Kasumi-1 (cell line): ENCODE data around the gene TNRC6A.
A peak's percentile ranks its signal among the peaks of the same experiment; 100 is the strongest.
"Not testable (repeated sequence)": the region's sequence is repeated elsewhere in the genome, so short reads cannot be mapped to it uniquely, and the experiment has no call there.

Experiments
- DNase-seq, 2 experiments: peaks; one replicate each; lab custom pipeline; 2025; lab: John Stamatoyannopoulos, UW

The TNRC6A gene

DNA sequence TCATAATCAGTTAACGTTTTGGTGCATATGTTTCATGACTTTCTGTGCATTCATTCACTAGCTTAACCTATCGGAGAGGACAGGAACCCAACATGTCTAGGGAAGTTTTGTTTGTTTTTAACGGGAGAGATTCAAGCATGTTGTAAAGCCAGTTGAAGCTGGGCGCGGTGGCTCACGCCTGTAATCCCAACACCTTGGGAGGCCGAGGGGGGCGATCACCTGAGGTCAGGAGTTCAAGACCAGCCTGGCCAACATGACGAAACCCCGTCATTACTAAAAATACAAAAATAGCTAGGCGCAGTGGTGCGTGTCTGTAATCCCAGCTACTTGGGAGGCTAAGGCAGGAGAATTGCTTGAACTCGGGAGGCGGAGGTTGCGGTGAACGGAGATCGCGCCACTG is 1.4 kb upstream of the TNRC6A start:
- no peak for DNase-seq

- DNase-seq = no peak
These were observed 584 bp upstream of the TNRC6A start for GRCh38 chr16:24728891-24729242.

DNA sequence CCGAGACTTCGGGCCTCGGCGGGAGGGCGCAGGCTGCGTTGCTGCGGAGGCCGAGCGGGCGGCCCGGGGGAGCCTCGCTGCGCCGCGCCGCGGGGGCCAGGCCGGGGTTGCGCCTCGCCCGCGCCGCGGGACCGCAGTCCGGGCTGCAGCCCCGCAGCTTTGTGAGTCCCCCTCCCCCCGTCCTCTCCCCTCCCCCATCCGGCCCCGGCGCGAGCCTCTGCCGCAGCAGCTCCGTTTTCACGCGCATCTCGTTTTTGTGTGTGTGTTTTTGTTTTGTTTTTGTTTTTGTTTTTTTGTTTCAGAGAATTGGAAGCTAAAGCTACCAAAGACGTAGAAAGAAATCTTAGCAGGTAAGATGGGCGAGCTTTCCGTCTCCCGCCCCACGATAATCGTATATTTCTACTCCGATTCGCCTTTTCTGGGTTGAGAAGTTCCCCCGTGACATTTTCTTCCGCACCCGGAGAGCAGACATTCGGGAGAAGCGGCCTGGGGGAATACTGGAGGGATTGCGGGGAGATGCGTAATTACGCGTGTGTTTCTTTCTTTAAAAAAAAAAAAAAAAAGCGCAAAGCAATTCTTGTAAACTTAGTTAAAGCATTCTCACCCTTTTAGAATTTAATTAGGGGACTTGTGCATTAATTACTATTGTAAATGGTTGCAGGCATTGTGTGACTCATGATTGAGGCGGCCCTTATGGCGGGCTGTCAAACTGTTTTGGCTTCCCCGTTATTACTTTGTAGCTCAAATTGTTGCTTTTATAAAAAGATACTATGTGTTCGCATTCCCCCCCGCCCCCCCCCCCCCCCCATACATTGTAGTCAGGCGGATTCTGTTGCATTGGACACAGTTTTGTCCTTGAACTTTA is 732 bp downstream of the TNRC6A start:
- no peak for DNase-seq

DNA sequence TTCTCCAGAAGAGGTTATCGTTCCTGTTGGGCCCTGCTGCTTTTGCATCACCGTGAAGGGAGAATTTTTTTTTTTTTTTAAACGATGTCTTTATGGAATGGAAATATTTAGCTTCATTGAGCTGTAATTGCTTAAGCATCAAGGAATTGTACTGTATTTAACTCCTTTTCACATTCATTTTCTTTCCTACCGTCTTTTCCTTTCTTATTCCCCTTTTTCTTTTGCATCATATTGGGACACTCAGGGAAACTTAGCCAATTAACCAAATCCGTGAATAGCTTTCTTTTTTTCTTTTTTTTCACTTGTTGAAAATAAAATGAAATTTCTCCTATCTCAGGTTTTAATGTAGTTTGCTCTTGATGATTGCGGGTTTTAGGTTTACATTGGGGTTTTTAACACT is 1.5 kb downstream of the TNRC6A start:
- DNase-seq = no peak

GRCh38 chr16:24731722-24732419 is 2.4 kb downstream of the TNRC6A start:
- DNase-seq = no peak

- DNase-seq = no peak
These were observed 4.9 kb downstream of the TNRC6A start for GRCh38 chr16:24734382-24734781.

- no peak for DNase-seq
These were observed 7.3 kb downstream of the TNRC6A start for GRCh38 chr16:24736758-24737157.

DNA sequence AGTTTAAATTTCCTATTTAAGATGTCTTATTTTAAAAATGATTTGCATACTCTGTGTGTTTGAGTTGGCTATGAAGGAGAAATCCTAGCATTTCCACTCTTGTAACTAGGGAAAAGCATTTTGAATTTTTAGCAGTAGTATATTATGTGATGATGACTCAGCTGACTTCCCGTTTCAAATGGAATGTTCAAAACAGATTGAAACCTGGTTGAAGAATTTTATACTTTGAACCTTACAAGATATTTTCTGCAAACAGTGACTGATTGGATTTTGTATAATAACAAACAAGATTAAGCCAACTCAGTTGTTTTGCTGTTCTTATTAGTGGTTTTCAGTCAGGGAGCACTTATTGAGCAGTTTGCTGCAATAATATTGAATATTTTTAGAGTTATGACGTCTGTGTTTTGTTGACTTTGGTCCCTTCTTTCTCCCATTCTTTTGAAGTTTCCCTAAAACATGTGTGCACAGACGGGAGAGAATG is 8.0 kb downstream of the TNRC6A start:
- DNase-seq = no peak

GRCh38 chr16:24737916-24738594 is 8.6 kb downstream of the TNRC6A start:
- no peak for DNase-seq

DNA sequence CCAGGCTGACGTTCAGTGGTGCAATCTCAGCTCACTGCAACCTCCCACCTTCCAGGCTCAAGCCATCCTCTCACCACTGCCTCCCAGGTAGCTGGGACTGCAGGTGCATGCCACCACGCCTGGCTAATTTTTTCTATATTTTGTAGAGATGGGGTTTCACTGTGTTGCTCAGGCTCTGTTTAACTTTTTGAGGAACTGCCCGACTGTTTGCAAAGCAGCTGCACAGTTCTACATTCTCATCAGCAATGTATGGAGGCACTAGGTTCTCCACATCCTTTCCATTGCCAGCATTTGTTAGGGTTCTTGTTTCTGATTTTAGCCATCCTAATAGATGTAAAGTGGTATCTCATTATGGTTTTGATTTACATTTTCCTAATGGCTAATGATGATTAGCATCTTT is 9.4 kb downstream of the TNRC6A start:
- DNase-seq = no peak

DNA sequence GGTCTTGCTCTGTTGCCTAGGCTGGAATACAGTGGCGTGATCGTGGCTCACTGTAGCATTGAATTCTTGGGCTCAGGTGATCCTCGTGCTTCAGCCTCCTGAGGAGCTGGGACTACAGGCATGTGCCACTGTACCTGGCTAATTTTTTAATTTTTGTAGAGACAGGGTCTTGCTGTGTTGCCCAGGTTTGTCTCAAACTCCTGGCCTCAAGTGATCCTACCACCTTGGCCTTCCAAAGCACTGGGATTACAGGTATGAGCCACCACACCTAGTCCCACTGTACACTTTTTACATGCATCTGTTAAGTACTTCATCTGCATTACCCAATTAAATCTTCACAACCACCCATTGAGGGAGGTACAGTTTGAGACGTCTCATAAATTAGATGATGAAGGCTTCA is 12.4 kb downstream of the TNRC6A start:
- no peak for DNase-seq

GRCh38 chr16:24742610-24743009 is 13.2 kb downstream of the TNRC6A start:
- not testable (repeated sequence) for DNase-seq

DNA sequence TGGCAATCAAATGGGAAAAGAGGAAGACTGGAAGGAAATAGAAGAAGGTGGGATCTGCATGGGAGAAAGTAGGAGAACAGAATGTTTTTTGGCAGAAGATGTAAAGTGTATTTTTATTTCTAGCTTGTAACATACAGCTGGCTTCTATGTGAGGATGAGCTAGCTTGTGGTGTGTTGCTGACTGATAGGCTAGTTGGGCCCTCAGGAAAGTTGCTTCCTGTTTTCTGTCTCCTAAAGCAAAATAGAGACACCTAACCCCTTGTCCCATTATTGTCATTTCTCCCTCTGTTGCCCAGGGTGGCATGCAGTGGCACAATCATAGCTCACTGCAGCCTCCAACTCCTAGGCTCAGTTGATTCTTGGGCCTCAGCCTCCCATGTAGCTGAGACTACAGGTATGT is 15.9 kb downstream of the TNRC6A start:
- DNase-seq = no peak

DNA sequence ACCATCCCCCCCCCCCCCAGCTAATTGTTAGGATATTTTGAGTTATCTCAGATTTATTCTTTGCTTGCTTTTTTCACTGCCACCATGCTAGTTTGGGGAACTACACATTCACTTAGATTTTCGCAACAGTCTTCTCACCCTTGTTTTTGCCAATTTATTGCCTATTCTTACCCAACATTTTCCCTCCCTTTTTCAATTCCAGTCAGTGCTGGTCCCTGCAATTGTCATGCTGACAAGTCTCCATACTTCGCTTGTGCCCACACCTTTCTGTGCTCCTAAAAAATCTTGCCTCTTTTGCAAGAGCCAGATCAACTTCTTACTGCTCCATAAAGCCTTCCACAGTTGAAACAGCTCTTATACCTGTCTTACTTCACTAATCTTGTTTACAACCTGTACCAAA is 16.3 kb downstream of the TNRC6A start:
- no peak for DNase-seq

- DNase-seq = no peak
These were observed 18.0 kb downstream of the TNRC6A start for GRCh38 chr16:24747441-24747840.

- DNase-seq = peak; percentile 40 to 44
These were observed 18.8 kb downstream of the TNRC6A start for GRCh38 chr16:24748242-24748641.

GRCh38 chr16:24749310-24749709 is 19.9 kb downstream of the TNRC6A start:
- no peak for DNase-seq

DNA sequence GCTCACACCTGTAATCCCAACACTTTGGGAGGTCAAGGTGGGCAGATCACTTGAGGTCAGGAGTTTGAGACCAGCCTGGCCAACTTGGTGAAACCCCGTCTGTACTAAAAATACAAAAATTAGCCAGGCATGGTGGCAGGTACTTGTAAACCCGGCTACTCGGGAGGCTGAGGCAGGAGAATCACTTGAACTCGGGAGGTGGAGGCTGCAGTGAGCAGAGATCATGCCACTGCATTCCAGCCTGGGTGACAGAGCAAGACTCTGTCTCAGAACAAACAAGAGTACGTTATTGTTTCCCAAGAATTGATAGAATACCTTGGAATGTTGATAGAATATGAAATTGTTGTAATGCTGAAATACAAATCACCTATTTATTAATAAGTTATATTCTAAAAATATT is 20.4 kb downstream of the TNRC6A start:
- not testable (repeated sequence) for DNase-seq

DNA sequence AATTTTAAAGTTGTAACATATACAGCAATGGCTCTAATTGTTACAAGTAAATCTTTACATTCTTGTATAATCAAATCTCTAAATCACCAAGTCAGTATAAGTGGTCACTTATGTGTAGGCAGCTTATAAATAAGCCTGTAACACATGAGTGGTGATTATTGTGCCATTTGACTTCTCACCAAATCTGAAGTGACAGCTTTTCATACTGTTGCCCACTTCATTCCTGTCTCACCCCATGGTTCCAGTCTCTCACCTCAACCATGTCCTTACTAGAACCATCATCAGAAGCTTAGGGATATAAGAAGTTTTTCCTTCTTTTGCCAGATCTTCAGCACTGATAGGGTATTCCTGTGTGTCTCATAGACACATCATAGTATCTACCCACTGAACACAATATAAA is 23.5 kb downstream of the TNRC6A start:
- no peak for DNase-seq

- no peak for DNase-seq
These were observed 24.0 kb downstream of the TNRC6A start for GRCh38 chr16:24753437-24753836.

DNA sequence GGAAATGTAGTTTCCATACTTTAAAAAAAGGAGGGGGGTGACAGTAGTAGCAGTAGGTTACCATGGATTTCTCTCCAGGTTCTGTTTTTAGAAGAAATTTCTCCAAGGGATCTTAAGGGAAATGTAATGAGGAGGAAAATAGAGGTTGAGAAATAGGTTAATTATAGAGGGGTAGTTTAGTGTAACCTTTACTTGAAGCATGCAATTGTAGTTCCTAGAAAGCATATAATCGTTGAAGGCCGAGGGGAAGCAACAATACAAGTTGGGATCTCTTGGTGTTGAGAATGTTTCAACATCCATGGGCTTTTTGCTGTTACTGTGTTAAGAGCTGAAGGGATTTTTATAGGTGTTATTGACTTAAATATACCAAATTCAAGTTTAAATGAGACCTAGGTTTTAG is 25.1 kb downstream of the TNRC6A start:
- no peak for DNase-seq

- DNase-seq = no peak
These were observed 25.9 kb downstream of the TNRC6A start for GRCh38 chr16:24755201-24755874.
